GM12801 (cell line): ENCODE measurements around the gene LEPROT.

ENCODE experiments used
- CTCF ChIP-seq: IDR thresholded peaks from one replicate; pipeline ENCODE4 v1.5.1; 2011; ENCODE audit warnings: control low read depth; ENCODE audit not compliant: insufficient read length; ENCODE audit errors: extremely low read depth

Gene LEPROT

DNA sequence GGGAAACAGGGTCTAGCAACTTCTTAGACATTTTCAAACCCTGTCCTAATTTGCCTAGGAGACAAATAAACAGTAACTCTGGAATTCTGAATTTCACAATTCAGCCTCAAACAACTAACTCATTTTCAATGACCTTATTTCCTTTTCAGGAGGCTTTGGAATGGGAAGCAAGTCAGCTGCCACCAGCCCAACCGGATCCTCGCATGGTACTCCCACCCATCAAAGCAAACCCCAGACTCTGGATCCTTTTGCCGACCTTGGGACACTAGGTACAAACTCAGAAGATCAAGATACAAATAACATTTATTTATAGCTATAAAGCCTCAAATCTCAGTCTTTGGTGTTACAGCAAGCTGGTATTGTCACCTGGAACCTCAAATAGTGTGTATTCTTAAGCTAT, 18.9 kb upstream of the LEPROT start:
- no peak for TF ChIP-seq CTCF

GRCh38 chr1:65404941-65405340, 15.5 kb upstream of the LEPROT start:
- no peak for TF ChIP-seq CTCF

DNA sequence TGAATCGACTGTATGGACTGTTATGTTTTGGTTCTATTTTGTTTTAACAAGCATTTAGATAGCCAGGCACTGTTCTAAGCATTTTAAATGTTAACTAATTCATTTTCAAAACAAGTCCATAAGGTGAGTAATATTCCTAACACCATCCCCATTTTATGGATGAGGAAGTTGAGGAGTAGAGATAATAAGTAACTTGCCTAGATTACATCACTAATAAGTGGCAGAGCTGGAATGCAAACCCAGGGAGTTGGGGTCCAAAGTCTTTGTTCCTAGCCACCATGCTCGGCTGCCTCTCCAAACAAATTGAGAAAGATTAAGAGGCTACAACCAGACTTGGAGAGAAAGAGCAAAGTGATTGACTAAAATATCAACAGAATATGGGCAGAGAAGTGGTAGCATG, 12.6 kb upstream of the LEPROT start:
- TF ChIP-seq CTCF = no peak

DNA sequence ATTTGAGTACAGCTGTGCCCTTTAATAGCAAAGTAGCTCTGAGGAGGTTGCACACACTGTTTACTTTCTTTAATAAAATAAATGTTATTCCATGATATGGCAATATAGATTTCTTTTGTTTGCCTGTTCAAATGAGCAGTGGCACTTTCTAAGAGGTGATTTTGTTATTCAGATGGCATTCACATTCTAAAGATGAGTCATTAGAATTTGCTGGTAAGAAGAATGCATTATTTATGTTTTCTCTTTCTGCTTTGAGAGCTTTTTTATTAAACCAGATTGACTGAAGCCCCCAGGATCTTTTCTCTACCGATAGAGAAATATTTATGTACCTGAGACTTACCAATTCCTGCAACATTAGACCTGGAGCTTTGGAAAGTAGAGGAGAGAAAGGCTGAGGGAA, 11.2 kb upstream of the LEPROT start:
- TF ChIP-seq CTCF = no peak

DNA sequence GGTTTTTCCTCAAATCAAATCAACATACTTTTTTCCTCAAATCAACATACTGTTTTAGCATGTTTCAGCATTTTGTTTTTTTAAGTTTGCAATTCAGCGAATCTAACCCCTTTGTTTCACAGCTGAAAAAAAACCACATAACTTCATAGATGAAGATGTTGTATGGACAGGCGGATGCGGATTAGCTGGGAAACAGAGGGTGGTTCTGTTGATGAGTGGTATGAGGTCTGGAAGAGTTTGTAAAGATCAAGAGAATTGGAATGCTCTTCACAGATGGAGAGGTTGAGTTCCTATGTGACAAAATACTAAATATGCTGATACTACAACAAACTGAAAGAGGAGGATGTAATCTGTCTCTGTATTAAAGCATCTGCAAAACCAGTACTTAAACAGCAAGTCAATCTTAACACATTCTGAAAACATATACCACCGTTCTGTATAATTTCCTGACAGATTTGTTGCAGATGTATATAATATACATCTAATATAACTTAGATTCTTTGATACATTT, 10.6 kb upstream of the LEPROT start:
- no peak for TF ChIP-seq CTCF

GRCh38 chr1:65412256-65412983, 8.0 kb upstream of the LEPROT start:
- no peak for TF ChIP-seq CTCF

- TF ChIP-seq CTCF = no peak
Observed at GRCh38 chr1:65412984-65413375, 7.5 kb upstream of the LEPROT start.
